ENCODE results near the gene CAPN5.

- TF ChIP-seq, protein P1, sequence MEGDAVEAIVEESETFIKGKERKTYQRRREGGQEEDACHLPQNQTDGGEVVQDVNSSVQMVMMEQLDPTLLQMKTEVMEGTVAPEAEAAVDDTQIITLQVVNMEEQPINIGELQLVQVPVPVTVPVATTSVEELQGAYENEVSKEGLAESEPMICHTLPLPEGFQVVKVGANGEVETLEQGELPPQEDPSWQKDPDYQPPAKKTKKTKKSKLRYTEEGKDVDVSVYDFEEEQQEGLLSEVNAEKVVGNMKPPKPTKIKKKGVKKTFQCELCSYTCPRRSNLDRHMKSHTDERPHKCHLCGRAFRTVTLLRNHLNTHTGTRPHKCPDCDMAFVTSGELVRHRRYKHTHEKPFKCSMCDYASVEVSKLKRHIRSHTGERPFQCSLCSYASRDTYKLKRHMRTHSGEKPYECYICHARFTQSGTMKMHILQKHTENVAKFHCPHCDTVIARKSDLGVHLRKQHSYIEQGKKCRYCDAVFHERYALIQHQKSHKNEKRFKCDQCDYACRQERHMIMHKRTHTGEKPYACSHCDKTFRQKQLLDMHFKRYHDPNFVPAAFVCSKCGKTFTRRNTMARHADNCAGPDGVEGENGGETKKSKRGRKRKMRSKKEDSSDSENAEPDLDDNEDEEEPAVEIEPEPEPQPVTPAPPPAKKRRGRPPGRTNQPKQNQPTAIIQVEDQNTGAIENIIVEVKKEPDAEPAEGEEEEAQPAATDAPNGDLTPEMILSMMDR (conservative IDR thresholded peaks at IDR 0.05), result no peak
- TF ChIP-seq ZFX (IDR thresholded peaks at IDR 0.05), result no peak
These were observed 42.0 kb upstream of the CAPN5 start for GRCh38 chr11:77024745-77025144.
